Stimulated activated CD4-positive, alpha-beta T cell treated with anti-CD3 and anti-CD28 coated beads, Interleukin-4, amount 100 ng/mL, for 24 hours (primary cell): Measurements from ENCODE around the gene SPARCL1.

Source experiments
- DNase-seq: peaks from one replicate; pipeline ENCODE4 v3.0.0-alpha.2; 2020

SPARCL1 gene

DNA sequence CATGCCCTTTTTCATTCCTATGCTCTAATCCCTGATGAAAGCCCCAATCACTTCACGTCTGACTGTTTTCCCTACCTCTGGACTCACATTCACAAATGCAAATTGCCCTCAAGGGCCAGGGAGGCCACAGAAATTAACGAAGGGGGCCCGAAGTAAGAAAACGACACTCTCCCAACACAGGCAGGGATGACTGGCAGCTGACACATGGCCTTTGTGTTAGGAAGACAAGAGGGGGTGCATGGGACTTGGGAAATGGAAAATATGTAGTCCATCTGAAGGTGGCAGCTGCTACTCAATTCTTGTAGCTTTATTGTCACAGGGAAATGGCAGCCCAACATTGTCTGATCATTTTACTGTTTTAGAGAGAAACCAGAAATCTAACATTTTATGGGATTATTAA is 12.3 kb upstream of the SPARCL1 start:
- DNase-seq = no peak

DNA sequence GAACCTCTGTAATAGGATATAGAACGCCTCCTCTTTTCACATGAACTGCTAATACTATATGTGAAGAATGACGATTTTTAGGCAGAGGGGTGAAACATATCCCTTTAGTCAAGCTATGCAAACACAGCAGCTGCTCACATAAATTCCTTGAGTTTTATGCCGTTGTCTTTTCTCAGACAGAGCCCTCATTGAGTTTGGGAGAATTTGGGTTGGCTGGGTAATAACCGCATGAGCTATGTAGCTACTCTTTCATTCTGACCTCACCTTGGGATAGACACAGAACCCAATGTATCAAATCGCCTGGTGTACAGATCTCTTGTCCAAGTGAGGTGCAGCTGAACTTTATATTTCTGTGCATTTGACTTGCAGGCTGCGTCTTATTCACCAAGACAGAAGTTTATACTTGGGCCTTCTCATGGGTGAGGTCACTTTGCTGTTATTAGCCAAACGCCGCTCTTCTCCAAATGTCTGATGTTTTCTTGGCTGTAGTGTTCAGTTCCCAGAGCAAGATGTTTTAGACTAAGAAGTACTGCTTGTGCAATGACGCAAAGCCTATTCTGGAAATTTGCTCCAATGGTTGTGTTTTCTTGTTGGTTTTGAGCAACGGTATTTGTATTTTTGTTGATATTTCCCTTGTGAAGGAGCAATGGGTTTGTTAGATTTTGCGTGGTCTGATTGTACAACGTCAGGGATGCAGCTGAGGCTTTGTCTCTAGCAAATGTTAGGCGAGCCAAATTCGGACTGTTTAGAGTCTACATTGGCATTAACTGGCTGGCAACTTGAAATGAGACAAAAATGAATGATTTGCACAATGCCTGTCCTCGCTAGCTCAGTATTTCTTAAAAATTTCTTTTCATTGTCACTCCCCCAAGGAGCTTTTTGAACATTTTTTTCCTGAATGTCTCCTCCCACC is 11.2 kb upstream of the SPARCL1 start:
- DNase-seq = no peak

DNA sequence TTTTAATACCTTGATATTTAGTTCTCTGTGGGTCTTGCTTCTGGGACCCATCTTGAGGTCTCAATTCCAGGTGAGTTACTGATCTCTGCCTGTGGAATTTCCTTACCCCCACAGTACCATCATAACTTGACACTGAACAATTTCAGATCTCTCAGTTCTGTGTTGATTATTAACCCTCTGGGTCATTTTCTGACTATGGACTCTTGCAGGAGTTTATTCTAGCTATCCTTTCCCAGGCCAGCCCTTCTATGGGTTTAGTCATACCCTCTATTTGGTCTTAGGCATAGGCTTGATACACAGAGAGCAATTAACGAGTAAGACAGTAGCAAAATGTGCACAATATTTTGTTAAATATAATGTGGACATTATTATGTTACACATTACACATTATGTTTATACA is 3.7 kb upstream of the SPARCL1 start:
- no peak for DNase-seq

DNA sequence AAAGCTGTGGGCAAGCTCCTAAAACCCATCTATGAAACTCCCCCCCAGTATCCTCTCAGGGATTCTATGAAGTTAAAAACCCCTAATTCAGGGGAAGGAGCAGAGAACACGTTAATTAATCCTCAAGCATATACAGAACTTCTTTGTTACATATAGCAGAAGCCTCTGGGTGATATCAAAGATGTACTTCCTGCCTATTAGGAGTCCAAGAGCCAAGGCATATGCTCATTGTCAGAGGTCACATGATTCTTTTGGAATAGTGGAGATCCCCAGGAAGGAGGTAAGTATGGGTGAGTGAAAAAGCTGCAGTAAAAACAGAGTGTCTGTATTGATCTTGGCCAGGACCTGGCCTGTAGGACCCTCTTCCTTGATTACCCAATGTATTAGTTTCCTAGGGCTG is 2.9 kb upstream of the SPARCL1 start:
- DNase-seq = no peak

DNA sequence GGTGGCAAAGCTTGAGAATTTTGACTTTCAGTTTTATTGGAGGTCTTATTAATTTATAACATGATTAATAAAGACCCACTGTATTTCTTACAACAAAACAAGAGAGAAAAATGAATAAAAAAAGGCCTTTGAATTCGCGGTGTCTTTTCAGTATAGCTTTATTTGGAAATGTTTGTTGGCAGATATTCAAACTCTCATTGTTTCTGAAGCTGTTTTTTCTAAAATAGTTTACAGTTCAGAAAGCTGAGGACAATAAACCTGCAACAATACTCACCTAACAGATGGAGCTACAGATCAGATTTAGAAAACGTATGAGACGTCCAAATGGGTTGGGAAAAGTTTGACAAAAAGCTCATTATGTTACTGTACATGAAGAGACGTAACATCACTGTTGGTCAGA is 2.4 kb upstream of the SPARCL1 start:
- no peak for DNase-seq

DNA sequence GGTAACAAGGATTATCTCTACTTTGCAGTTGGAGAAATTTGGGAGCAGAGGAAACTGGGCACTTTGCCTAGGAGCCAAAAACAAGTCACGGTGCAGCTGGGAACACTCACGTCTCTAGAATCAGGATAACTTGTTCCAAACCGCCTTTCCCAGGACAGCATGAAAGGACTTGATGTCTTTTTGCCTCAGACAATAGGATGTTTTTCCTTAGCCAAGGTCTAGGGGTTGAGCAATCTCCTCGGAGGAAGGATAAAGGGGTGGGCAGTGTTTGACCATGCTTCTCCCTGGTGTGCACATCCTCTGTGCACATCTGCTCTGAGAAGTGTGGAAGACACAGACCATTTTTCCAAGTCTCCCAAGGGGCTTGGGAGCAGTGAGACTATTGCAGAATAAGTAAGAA is 1.7 kb upstream of the SPARCL1 start:
- no peak for DNase-seq

DNA sequence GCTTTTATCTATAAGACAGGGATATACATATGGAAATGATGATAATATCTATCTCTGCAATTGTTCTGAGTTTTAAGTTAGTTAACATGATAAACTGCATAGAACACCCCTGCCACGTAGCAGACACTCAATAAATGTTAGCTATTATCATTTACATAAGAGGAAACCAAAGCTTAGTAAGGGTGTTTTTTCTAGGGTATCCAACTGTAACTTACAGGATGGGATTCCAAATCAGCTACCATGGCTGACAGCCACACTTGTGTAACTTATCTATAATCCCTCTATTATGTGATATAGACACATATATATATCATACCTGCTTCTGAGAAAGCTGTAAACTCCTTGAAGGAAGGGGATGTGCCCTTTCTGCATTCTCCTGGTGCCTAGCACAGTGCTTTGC is 1.1 kb upstream of the SPARCL1 start:
- DNase-seq = no peak

DNA sequence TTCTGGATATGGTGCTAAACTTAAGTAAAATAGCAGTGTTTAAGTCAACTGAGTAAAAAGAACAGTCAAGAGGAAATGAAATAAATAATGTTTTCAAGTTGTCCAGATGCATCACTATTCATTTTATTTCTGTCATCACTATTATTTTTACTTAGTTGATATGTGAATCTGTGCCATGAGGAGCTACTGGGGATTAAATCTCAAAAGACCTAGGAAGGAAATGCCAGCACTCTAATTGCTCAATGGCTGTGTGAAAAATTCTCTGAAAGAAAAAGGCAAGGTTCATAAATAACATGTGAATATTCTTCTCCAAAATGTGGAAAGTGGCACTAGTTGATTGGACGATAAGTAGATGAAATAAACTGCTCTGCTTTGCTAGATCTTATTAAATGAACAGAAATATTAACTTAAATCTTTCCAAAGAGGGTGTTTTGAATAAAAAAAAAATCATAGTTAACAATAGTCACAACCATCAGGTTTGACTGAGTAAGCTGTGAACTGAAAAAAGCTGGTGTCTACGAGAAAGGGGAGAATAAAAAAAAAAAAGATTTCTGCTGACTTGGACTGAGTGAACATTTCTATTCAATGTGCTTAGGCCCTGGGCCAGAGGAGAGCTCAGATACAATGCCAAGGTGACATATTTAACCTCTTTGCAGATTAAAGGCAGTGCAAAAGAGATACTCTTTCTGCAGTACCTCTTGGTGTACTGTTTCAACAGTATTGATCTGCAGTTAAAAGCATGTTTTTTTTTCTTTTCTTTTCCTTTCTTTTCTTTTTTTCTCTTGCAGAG is 1.6 kb downstream of the SPARCL1 start:
- no peak for DNase-seq

DNA sequence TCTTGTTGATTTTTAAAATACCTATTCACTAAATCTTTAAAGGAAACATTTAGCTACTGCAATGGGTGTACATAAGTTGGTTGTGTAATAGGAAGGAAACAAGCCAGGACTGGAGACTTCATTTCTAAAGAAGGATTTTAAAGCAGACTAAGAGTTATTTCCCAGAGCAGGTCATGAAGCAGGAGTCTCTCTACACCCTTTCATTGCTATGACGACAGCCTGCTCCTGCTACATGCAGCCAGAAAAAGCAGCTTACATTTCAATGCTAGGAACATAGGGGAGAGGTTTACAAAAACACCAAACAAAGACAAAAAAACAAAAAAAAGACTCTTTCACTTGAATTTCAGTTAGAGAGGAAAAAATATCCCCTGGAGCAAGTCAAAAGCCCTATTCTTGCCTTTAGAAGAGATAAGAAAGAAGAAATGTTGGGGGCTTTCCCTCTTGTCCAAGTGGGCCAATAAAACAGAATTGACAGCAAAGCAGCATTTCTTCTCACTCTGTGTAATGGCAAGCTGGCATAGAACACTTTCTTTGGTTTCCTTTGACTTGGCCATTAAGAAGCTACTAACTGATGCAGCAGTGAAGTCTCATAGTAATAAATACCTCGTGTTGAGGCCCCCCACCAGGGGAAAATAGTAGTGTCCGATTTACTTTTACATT is 3.4 kb downstream of the SPARCL1 start:
- no peak for DNase-seq

DNA sequence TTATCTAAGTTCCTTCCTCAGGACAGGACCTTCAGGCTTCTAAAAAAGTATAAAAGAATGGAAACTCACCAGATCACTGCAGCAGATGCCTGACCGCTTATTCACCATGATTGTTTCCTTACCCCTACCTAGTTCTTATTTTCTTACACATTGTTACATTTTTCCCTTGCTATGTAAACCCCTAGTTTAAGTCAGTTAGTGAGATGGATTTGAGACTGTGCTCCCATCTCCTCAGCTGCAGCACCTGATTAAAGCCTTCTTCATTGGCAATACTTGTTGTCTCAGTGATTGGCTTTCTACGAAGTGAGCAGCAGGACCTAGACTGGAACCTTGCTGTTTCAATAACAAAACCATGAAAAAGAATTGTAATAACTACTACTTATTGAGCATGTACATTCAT is 4.7 kb downstream of the SPARCL1 start:
- DNase-seq = no peak

DNA sequence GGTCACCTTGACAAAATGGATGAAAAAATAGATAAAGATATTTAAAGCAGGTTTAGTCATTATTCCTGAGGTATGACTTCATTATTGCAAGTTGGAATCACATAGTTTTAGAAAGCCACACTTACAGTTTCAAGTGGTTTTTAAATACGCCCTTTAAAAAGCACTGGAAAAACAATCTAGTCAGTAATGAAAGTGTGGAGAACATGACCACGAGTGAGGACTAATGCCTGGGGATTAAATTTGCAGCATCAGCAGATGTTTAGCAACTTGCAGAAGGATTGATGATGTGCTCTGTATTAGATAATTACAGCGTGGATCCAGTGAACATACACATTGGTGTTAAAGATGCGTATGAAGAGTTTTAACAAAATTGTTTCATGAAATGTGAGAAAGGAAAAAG is 5.9 kb downstream of the SPARCL1 start:
- DNase-seq = no peak

DNA sequence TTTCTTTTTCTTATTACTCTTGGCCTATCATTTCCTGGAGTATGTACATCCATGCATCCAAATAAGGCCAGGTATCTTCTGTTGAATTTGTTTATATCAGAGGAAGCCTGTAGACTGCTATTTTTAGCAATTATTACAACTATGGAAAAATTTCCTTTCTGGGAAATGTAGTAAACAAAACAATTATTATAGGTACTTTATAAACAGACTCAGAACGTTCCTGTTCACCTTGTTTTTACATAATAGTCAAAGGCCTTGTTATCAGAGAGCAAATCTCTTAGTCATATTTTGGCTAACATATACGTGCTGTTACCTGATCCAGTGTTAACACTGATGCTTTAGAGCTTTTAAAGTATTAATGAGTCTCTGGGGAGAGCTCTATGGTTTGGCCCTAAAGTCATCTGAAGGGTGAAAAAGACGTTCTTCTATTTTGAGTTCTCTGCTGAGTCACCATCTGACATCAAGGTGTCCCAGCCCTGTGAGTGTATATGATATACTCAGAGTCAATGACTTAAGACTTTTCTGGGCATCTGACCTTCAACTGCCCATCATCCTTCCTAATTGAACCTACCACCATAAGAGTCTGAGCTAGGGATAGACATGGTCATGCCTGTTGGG is 7.3 kb downstream of the SPARCL1 start:
- DNase-seq = no peak

DNA sequence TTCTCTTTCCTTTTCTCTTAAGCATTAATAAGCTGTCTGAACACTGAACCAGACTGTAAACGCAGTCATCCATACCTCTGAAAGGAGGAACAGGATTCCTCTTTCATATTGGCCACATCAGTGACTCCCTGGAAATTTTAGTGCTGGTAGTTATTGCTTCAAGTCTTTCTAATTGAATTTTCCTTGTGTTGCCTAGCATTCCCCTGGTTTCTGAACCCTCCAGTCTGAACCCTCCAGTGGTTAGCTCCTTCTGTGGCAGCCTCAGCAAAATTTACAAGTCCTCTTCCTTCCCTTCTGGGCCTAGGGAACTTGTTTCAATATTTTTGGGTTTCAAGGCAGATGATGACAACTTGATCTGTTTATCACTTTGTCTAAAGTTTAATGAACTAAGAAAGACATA is 7.9 kb downstream of the SPARCL1 start:
- DNase-seq = no peak

DNA sequence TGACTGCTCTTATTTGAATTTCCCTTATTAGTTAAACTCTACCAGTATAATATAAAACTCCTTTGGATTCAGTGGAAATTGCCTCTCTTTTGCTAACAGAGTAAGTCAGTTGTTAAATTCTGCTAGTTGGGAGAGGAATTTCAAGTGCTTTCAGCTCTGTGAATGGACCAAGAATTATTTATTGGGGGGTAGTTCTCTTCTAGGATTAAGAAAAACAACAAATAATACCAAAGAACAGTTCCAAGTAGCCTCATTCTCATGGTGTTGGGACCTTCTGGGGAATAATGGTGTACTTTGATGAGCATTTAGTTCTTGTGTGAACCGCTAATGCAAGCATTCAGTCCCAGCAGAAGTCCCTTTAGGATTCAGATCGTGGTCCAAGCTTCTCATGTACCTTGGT is 11.6 kb downstream of the SPARCL1 start:
- no peak for DNase-seq

DNA sequence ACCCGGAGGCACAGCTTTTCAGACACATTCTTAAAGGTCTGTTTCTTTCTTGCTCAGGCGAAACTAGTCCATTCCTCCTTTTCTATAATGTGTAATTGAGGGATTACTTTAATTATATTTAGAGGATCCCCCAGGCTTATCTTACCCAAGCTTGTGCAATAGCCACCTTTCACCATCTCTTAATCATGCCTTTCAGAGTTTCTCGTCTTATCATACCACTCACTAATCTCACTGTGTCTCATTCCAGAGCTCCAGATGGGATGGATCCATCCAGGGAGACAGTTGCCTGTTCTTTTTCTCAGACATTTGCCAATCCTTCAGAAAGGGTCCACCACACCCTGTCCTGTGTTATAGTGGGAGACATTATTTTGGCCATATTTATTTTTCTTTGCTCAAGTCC is 12.5 kb downstream of the SPARCL1 start:
- no peak for DNase-seq

DNA sequence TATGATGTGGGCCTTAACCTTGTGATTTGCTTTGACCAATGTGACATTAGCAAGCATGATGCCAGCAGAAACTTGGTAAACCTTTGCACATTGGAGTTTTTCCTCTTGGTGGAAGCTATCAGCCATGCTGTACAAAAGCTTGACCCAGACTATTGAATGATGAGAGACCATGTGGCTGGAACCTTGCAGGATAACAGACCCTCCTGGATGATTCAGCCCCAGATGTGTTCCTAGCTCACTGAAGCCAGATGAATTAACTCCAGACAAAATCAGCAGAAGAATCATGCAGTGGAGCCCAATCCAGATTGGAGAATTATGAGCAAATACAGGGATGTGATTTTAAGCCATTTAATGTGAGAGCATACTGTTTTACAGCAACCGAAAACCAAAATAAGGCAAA is 16.8 kb downstream of the SPARCL1 start:
- no peak for DNase-seq

DNA sequence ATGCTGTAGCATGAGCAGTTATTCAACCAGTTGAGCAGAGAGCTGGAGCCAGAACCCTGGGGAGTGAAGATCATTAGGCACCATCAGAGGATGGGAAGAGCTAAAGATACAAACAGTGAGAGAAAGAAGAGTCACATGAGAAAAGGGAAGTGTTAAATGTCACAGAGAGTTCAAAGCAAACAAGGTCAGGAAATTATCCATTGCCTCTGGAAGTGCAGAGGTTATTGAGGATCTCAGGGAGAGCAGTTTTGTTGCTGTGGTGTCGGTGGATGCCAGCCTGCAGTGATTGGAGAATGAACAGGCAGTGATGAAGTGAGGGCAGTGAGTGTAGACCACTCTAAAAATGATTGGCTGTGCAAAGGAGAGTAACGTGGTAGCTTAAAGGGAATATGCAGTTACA is 17.7 kb downstream of the SPARCL1 start:
- DNase-seq = no peak

DNA sequence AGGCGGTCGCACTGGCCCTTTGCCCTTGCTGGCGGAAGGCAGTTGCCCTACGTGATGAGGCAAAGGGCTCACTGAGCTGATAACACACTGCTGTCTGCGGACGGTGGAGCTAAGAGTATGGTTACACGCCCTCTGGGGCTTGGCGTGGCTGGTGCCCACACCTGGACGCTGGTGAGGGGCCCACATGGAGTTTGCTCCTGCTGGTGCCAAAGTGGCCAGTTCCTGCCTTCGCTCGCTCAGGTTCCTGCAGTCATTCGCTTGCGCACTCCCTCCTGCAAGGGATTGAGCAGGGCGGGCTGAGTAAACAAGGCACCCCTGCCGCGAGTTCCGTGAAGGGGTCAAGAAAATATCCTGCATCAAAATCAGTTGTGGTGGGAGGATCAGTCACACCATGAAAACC is 18.4 kb downstream of the SPARCL1 start:
- DNase-seq = no peak

DNA sequence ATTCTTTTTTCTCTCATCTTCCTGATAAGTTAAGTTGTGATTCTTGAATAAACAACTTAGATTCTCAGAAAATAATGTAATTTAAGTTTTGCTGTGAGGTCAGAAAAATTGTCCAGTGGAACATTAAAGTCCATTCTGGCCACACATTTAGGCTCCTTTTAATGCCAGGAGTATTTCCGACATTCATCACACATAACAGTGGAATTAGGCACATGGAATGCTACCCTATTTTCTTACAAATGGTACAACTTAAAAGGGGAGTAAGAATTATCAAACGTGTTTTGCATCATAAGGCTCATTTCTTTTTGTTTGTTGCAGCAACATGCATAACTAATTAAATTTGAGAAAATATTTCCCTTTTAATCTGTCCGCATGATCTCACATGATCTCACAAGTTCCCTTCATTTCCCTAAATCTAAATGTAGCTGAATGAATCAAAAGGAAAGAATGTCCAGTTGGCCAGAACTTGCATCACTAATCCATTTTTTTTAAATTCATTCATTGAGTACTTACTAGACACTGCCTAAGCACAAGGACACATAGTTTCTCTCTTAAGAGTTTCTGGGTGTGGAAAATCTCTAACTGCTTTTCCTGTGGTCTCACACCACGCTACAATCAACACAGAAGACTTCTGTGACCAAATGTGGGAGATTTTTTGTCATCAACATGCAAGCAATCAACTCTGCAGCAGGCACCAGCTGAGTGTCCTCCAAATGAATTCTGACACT is 22.0 kb downstream of the SPARCL1 start:
- no peak for DNase-seq

DNA sequence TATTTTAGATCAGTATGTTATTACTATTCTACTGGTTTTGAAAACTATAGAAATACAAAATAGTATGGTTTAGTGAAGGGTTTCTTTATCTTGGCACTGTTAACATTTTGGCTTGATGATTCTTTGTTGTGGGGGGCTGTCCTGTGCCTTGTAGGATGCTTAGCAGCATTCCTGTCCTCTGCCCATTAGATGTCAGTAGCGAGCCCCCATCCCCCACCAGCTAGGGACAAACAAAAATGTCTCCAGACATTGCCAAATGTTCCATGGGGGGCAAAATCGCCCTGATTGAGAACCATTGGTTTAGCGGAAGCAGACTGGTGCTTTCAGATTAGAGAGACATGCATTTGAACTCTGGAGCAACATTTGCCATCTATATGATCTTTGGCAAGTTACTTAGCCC is 23.3 kb downstream of the SPARCL1 start:
- no peak for DNase-seq

DNA sequence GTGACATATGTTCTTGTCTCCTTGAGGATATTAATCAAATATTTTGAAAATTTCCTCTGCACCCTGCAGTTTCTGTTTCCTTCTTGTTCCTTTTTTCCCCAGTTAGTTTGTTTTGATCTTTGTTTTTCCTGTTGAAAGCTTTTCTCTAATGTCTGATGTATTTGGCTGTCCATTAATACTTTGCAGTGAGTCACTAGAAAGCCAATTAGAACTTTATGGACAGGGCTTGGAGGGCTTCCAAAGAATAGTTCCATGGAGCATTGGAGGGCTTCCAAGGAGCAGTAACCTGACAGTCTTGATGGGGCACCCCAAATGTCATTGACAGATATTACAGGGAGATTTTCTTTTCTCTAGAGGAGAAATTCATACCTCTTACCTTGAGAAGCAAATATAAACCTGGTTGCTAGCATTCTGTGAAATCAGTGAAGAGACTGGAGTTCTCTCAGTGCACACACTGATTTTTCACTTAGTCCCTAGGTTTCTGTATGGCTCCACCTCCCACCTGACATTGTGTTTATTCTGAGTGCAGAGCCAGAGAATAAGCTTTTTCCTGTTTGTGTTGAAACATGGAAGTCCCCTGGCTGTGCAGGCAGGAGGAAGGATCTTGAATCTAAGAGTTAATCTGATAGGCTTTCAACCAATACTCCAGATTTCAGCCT is 26.5 kb downstream of the SPARCL1 start:
- DNase-seq = no peak

DNA sequence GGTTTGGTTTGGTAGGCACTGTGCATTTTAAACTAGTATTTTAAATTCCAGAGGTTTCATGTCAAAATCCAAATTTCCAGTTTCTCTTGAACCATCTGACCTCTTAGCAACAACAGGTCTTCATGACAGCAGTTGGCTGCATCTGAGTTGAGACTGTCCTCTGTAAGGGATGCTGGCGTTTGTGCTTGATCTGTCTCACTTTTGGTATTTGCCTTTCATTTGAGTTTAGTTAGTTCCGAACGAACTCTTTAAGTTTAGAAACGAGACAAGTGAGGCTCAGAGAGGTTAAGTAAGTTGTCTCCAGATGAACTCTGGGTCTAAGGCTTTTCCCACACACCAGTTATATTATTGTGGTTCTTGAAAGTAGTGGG is 29.1 kb downstream of the SPARCL1 start:
- no peak for DNase-seq
